Left lobe of liver (tissue), 2 donors: ENCODE results near the gene IGFBP2. TPM values are rescaled to one million over a fixed set of nuclear protein-coding genes. Genes with fewer than 3 reads are reported as not detected.

Source experiments
- ATAC-seq: fragments of 200-7000 bp; cut with Tn5 transposase; one replicate; pipeline ENCODE4 v1.9.1; 2020; ENCODE audit warnings: mild to moderate bottlenecking, moderate library complexity
- DNase-seq: peaks from one replicate; pipeline ENCODE4 v3.0.0-alpha.2; 2020; ENCODE audit warnings: low spot score
- total RNA-seq: library from RNA; stranded (reverse); gene quantifications from one replicate; pipeline ENCODE4 v1.2.1, GENCODE V29; 2021
- donor health status: DM: no; HTN: no; CAD: no; lungs with moderate emphysema.
- donor health status: DM: no; HTN: yes; CAD: no.

Gene IGFBP2
- total RNA-seq, 1 donor from 2014 or later: 404 TPM

GRCh38 chr2:216608525-216608924, 24.7 kb upstream of the IGFBP2 start:
- no peak for ATAC-seq
- DNase-seq: no peak

GRCh38 chr2:216615298-216616082, 17.7 kb upstream of the IGFBP2 start:
- peak; percentile 82 for ATAC-seq
- DNase-seq: peak; percentile 85

GRCh38 chr2:216616083-216616678, 17.0 kb upstream of the IGFBP2 start:
- DNase-seq (peak; percentile 85), ATAC-seq (peak; percentile 74)

GRCh38 chr2:216617159-216617815, 15.9 kb upstream of the IGFBP2 start:
- DNase-seq (no peak), ATAC-seq (no peak)

- no peak for DNase-seq
- no peak for ATAC-seq
Measured at GRCh38 chr2:216618785-216619184, 14.4 kb upstream of the IGFBP2 start.

GRCh38 chr2:216619411-216620393, 13.5 kb upstream of the IGFBP2 start:
- DNase-seq (no peak), ATAC-seq (no peak)

DNA sequence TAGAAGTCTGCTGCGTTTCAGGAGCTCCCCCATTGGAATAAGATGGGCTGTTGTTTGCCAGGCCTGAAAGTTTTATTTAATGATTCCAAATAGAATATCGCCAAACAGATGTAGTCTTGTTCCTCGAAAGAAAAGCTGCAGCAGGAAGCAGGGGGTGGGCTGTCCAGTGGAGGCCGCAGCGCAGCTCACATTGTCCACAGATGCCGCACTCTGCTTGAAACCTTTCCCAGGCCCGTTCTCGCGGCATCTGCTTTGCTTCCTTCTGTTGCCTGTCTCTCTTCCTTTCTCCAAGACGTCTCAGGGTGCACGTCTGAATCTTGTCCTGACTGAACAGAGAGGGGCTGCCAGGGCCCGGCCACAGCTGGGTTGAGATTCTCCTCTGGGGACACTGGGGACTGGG, 12.4 kb upstream of the IGFBP2 start:
- no peak for ATAC-seq
- DNase-seq: no peak

- ATAC-seq: peak; percentile 37
Measured at GRCh38 chr2:216621292-216621691, 11.9 kb upstream of the IGFBP2 start.

GRCh38 chr2:216622526-216622925, 10.7 kb upstream of the IGFBP2 start:
- DNase-seq (no peak), ATAC-seq (no peak)

More at GRCh38 chr2:216621292-216621691, 11.9 kb upstream of the IGFBP2 start:
- DNase-seq: no peak

- ATAC-seq (no peak), DNase-seq (no peak)
Measured at GRCh38 chr2:216624251-216624650, 9.0 kb upstream of the IGFBP2 start.

- no peak for ATAC-seq
- no peak for DNase-seq
Measured at GRCh38 chr2:216626168-216626874, 6.9 kb upstream of the IGFBP2 start.

DNA sequence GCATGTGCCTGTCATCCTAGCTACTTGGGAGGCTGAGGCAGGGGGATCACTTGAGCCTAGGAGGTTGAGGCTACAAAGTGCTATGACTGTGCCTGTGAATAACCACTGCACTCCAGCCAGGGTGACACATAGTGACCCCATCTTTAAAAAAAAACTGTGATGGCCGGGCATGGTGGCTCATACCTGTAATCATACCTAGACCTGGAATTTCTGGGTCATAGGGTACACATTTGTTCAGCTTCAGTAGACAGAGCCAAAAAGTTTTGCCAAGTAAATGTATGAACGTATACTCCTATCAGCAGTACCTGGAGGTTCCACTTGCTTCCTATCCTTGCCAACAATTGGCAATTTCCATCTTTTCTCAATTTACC, 6.4 kb upstream of the IGFBP2 start:
- ATAC-seq: no peak
- no peak for DNase-seq

GRCh38 chr2:216629784-216630183, 3.4 kb upstream of the IGFBP2 start:
- ATAC-seq (no peak), DNase-seq (no peak)

GRCh38 chr2:216632346-216632951, 771 bp upstream of the IGFBP2 start:
- no peak for ATAC-seq
- DNase-seq: no peak

GRCh38 chr2:216633616-216634369, 573 bp downstream of the IGFBP2 start:
- peak; percentile 50 for ATAC-seq
- DNase-seq: peak; percentile 55

- no peak for ATAC-seq
- no peak for DNase-seq
Measured at GRCh38 chr2:216634370-216635148, 1.3 kb downstream of the IGFBP2 start.

- DNase-seq: no peak
- no peak for ATAC-seq
Measured at GRCh38 chr2:216635171-216635570, 2.0 kb downstream of the IGFBP2 start.
